K562 (cell line): ENCODE results near the gene NCBP2. TPM values are rescaled to one million over a fixed set of nuclear protein-coding genes. Genes with fewer than 3 reads are reported as not detected.

Source experiments
- ATAC-seq: fragments of 200-7000 bp; cut with Tn5 transposase; 3 replicates; pipeline ENCODE4 v1.9.1; 2020; ENCODE audit warnings: moderate library complexity
- BruUV-seq: library from RNA; stranded (reverse); fragments of 400-500 nt; replicated peaks from 2 replicates; lab custom pipeline; 2021; lab: Mats Ljungman, UMichigan
- CTCF ChIA-PET: fragments of 300-600 bp; formaldehyde crosslinking; extraction: SDS; loops from one replicate; lab custom pipeline; 2021; ENCODE audit warnings: low intra/inter-chr PET ratio; lab: Yijun Ruan, JAX
- POLR2A ChIA-PET: fragments of 300-600, 350-650 bp; sonication (Branson Sonifier 250); formaldehyde crosslinking; extraction: SDS; loops from one replicate; lab custom pipeline; 2021; ENCODE audit warnings: antibody characterized with exemption, inconsistent platforms; lab: Yijun Ruan, JAX
- DNase-seq, 4 experiments: peaks; one replicate each; pipeline versions ENCODE4 v3.0.0 to v3.0.0-alpha.2; 2011 to 2018; ENCODE audit warnings: low spot score in 3 of 4, mixed read lengths in 3 of 4; ENCODE audit errors: extremely low read depth in 1 of 4
- FAIRE-seq: peaks from 2 replicates; lab custom pipeline; 2011; peaks lifted over from hg19 to GRCh38; lab: Jason Lieb, UNC
- H2AFZ ChIP-seq: 2 replicates; pipeline ENCODE4 v1.6.0; 2011; ENCODE audit warnings: low read depth, low read length, control low read depth, inconsistent platforms
- H3K27ac ChIP-seq: fragments of 200-600 bp; 3 replicates; pipeline ENCODE4 v1.8.0; 2011; ENCODE audit warnings: low read depth, mild to moderate bottlenecking, control low read depth, inconsistent platforms, low read length, moderate library complexity, mixed read lengths; ENCODE audit errors: extremely low read depth
- H3K27me3 ChIP-seq, 2 experiments: fragments of 300-600 bp in 1 of 2; 2 replicates in 1 of 2; 3 replicates in 1 of 2; pipeline versions ENCODE4 v1.6.0 to v1.8.0; 2011; ENCODE audit warnings: inconsistent platforms in 2 of 2, low read length in 2 of 2, mild to moderate bottlenecking in 1 of 2, mixed read lengths in 1 of 2, moderate library complexity in 1 of 2; ENCODE audit not compliant: control insufficient read depth in 2 of 2, insufficient read depth in 2 of 2
- H3K36me3 ChIP-seq: fragments of 300-600 bp; 3 replicates; pipeline ENCODE4 v1.8.0; 2011; ENCODE audit warnings: mild to moderate bottlenecking, low read length, inconsistent platforms; ENCODE audit not compliant: control insufficient read depth, insufficient read depth
- H3K4me1 ChIP-seq, 2 experiments: fragments of 200-600 bp in 1 of 2; replicated peaks in 1 of 2; 2 replicates in 1 of 2; 3 replicates in 1 of 2; pipeline versions ENCODE4 v1.5.1 to v1.8.0; 2011; ENCODE audit warnings: inconsistent platforms in 2 of 2, low read length in 2 of 2, mild to moderate bottlenecking in 1 of 2, mixed read lengths in 1 of 2, moderate library complexity in 1 of 2; ENCODE audit not compliant: control insufficient read depth in 2 of 2, insufficient read depth in 2 of 2
- H3K4me2 ChIP-seq: 2 replicates; pipeline ENCODE4 v1.6.1; 2011; ENCODE audit warnings: low read length, control low read depth, inconsistent platforms, mixed read lengths; ENCODE audit not compliant: insufficient read depth
- H3K4me3 ChIP-seq: fragments of 200-600 bp; sonication (generic), shearing (Covaris generic); 2 replicates; pipeline ENCODE4 v1.5.1; 2016; ENCODE audit warnings: control low read depth, inconsistent platforms
- H3K79me2 ChIP-seq: fragments of 200-600 bp; 3 replicates; pipeline ENCODE4 v1.8.0; 2011; ENCODE audit warnings: low read length, inconsistent platforms; ENCODE audit not compliant: control insufficient read depth, insufficient read depth
- H3K9ac ChIP-seq, 2 experiments: 2 replicates each; pipeline versions ENCODE4 v1.6.0 to v1.6.1; 2011; ENCODE audit warnings: low read depth in 2 of 2, low read length in 2 of 2, control low read depth in 1 of 2, inconsistent platforms in 1 of 2, mild to moderate bottlenecking in 1 of 2, mixed read lengths in 1 of 2; ENCODE audit not compliant: insufficient read depth in 1 of 2
- H3K9me1 ChIP-seq: one replicate; pipeline ENCODE4 v1.6.0; 2011; ENCODE audit warnings: inconsistent platforms, mild to moderate bottlenecking, low read length, moderate library complexity; ENCODE audit not compliant: control insufficient read depth, insufficient read depth
- H3K9me3 ChIP-seq: replicated peaks from 2 replicates; pipeline ENCODE4 v1.5.1; 2011; ENCODE audit warnings: low read depth, low read length, inconsistent platforms; ENCODE audit not compliant: control insufficient read depth, insufficient read depth
- H4K20me1 ChIP-seq: replicated peaks from 2 replicates; pipeline ENCODE4 v1.6.1; 2011; ENCODE audit warnings: low read length, inconsistent platforms, mixed read lengths; ENCODE audit not compliant: control insufficient read depth, insufficient read depth
- AFF4 ChIP-seq: sonication (generic); formaldehyde crosslinking; IDR thresholded peaks from 2 replicates; pipeline ENCODE4 v1.8.0; 2023; ENCODE audit warnings: mild to moderate bottlenecking, missing genetic modification reagents
- CBX5 ChIP-seq: IDR thresholded peaks from 2 replicates; pipeline ENCODE4 v1.6.1; 2014; ENCODE audit warnings: low read depth, borderline replicate concordance
- HDAC2 ChIP-seq: fragments of 450-650 bp; IDR thresholded peaks from 2 replicates; pipeline ENCODE4 v1.6.1; 2016; ENCODE audit warnings: mild to moderate bottlenecking
- HOXB6 ChIP-seq: fragments of 250-450 bp; sonication (Bioruptor Pico); IDR thresholded peaks from 2 replicates; pipeline ENCODE4 v1.5.1; 2022; ENCODE audit warnings: mild to moderate bottlenecking, borderline replicate concordance
- MEF2A ChIP-seq: IDR thresholded peaks from 2 replicates; pipeline ENCODE4 v1.6.1; 2011; ENCODE audit warnings: low read depth, mild to moderate bottlenecking, low read length, moderate library complexity; ENCODE audit not compliant: control insufficient read depth
- RBM39 ChIP-seq: fragments of 200-400 bp; formaldehyde crosslinking; optimal IDR thresholded peaks from 2 replicates; pipeline ENCODE3; 2018; ENCODE audit warnings: low read depth, low read length
- SFPQ ChIP-seq: fragments of 200-400 bp; formaldehyde crosslinking; IDR thresholded peaks from 2 replicates; pipeline ENCODE4 v1.6.1; 2017; ENCODE audit warnings: mild to moderate bottlenecking, low read depth, low read length, moderate library complexity
- U2AF1 ChIP-seq: fragments of 200-400 bp; formaldehyde crosslinking; optimal IDR thresholded peaks from 2 replicates; pipeline ENCODE3; 2017; ENCODE audit warnings: mild to moderate bottlenecking, low read depth, low read length, moderate library complexity
- WHSC1 ChIP-seq: IDR thresholded peaks from one replicate; pipeline ENCODE4 v1.6.1; 2012; ENCODE audit warnings: low read length, control low read depth, inconsistent platforms
- ZHX1 ChIP-seq: fragments of 150-350 bp; conservative IDR thresholded peaks from 2 replicates; pipeline ENCODE4 v1.6.1; 2014; ENCODE audit warnings: low read length
- ZNF583 ChIP-seq: fragments of 250-450 bp; sonication (Bioruptor Pico); IDR thresholded peaks from 2 replicates; pipeline ENCODE4 v1.4.0; 2020
- ZNF644 ChIP-seq: fragments of 200-800 bp; sonication (Bioruptor generic); IDR thresholded peaks from 2 replicates; pipeline ENCODE4 v1.6.1; 2016; ENCODE audit warnings: low read depth, missing genetic modification characterization, missing compliant biosample characterization
- WGBS: fragments of 100-300 bp; shearing (Covaris generic); methylation state at CpG from one replicate; pipeline ENCODE4 v1.1.6; 2016; ENCODE audit warnings: low coverage, mixed read lengths; ENCODE audit not compliant: insufficient coverage; ENCODE audit errors: missing lambda C conversion rate; 5-methylcytosine and 5-hydroxymethylcytosine counted together
- in situ Hi-C: fragments of 300-500 bp; cut with MboI; formaldehyde crosslinking; loops from 4 replicates; pipeline ENCODE4 v1.15.0; 2018; ENCODE audit warnings: inconsistent platforms, mixed read lengths
- intact Hi-C: fragments of 100-400 bp; cut with micrococcal nuclease; formaldehyde crosslinking; loops from 2 replicates; pipeline ENCODE4 v1.14.2; 2022
- polyA plus RNA-seq, 8 experiments: library from polyadenylated mRNA; depleted of rRNA in 4 of 8; stranded (reverse) in 5 of 8; unstranded in 3 of 8; fragments of >200 nt; fragmentation: Nextera tagmentation in 2 of 8; fragmentation: Illumina TruSeq in 1 of 8; extraction: Ambion mirVana in 2 of 8; extraction: Trizol in 1 of 8; gene quantifications; 2 replicates each; pipeline versions ENCODE4 v1.2.1 to v1.2.3, GENCODE V29; 2011 to 2014; ENCODE audit warnings: inconsistent platforms in 1 of 8, missing spikeins in 1 of 8
- total RNA-seq, 7 experiments: library from RNA; depleted of rRNA in 6 of 7; stranded (reverse); fragments of >200 nt in 6 of 7; fragmentation: Illumina TruSeq in 2 of 7; extraction: Trizol in 2 of 7; gene quantifications; 2 replicates each; pipeline versions ENCODE4 v1.2.1 to v1.2.3, GENCODE V29; 2011 to 2021; ENCODE audit warnings: low replicate concordance in 1 of 7

The NCBP2 gene
- total and polyA plus RNA-seq, 9 of the 15 experiments (the other 6 are each of a cell fraction or from before 2014, with no cell fraction given): 56.4 to 102 (median 82.3) TPM

GRCh38 chr3:196976941-196977340 lies 34.6 kb upstream of the NCBP2 start:
- intact Hi-C loops (no loop called here), in situ Hi-C loops (loop anchor here (10.0 to 25.0 kb wide), 3 partner anchors 208 to 535 kb away; no protein-coding TSS in a partner anchor)
- POLR2A ChIA-PET: interaction anchor here (0.6 kb wide), 2 partner anchors 14 to 386 kb away, joined by 3 read pairs; no protein-coding TSS in a partner anchor

More at GRCh38 chr3:196976941-196977340, 34.6 kb upstream of the NCBP2 start:
- no peak for DNase-seq
- CTCF ChIA-PET: no interaction called here
- Histone ChIP-seq H3K9ac (peak overlapping the region in 1 of 2 experiments; percentile 54; a peak in 2 of 4 replicates), H3K36me3 (no peaks in the 10 kb centered on the region)
- WGBS: 67% methylated on average over 10 of the region's 11 CpGs
- TF ChIP-seq SFPQ (no peak), WHSC1 (no peak), RBM39 (no peak), HDAC2 (no peak), U2AF1 (no peak), ZNF583 (CRISPR knock-in tag) (no peak), CBX5 (no peak), ZNF644 (no peak), HOXB6 (CRISPR knock-in tag) (no peak), MEF2A (no peak), AFF4 (CRISPR knock-in tag) (no peak), ZHX1 (no peak)
- TF ChIP-seq, all 486 proteins: peak for 0
- no peaks in the 10 kb centered on the region for H3K9me1 ChIP-seq
- no peak for FAIRE-seq
- no peak overlapping the region for H3K4me2 ChIP-seq
- H3K9me3 ChIP-seq: peaks cover 5% of the 10 kb centered on the region; the same call in 1 of the 2 replicates
- no TSS peak for BruUV-seq
- no peak overlapping the region for H2AFZ ChIP-seq
- H3K27ac ChIP-seq: no peak overlapping the region
- H3K4me3 ChIP-seq: no peak overlapping the region
- H3K79me2 ChIP-seq: no peaks in the 10 kb centered on the region
- H3K27me3 ChIP-seq: no peaks in the 10 kb centered on the region
- H3K4me1 ChIP-seq: peaks cover 15 to 17% of the 10 kb centered on the region in 2 experiments; a peak in 4 of 5 replicates
- H4K20me1 ChIP-seq: no peaks in the 10 kb centered on the region
- ATAC-seq: no peak
